ENCODE measurements around the gene IGSF9B. TPM values are rescaled to one million over a fixed set of nuclear protein-coding genes. Genes with fewer than 3 reads are reported as not detected.

Gene IGSF9B
- total RNA-seq, 1 donor from 2014 or later: 2.0 TPM

DNA sequence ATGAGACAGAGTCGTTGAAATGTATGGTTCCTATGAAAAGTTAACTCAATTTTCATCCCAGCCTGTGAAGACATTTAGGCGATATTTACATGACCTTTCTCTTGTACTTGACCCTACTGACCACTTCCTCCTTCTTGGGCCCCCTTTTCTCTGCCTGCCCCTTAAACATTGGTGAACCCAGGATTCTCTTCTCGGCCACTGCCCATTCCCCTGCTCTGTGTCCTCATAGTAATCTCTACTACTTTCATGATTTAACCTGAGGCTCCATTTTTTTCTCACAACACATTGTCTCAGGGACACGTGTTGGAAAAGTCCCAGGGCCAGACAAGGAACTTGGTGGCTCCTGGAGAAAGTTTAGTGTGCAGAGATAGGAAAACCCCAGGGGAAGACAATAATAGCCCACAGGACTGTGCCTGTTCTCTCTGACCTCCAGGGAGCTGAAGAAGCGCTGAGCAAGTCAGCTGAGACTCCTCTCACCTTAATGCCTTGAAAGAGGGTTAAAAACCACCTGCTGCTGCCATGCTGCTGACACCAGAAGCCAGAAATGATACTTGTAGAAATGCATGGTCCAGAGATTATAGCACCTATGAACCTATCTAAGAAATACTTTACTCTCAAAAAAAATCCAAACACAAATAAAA is 69.0 kb downstream of the IGSF9B start:
- ATAC-seq (ENCODE audit: low read depth) (no peak), DNase-seq (no peak)
- TF ChIP-seq CTCF (IDR thresholded peaks at IDR 0.05): no peak
- CTCF ChIA-PET: no interaction called here
- no peak overlapping the region for H3K4me3 Mint-ChIP-seq
- peaks cover 10% of the 10 kb centered on the region for H3K27me3 Mint-ChIP-seq
- no peaks in the 10 kb centered on the region for H3K4me1 Mint-ChIP-seq
- intact Hi-C loops (cut with micrococcal nuclease): no loop called here
- peaks cover 8% of the 10 kb centered on the region for H3K9me3 Mint-ChIP-seq
- H3K27ac Mint-ChIP-seq: no peak overlapping the region
- H3K36me3 Mint-ChIP-seq (ENCODE audit: low read depth): no peaks in the 10 kb centered on the region
- POLR2A ChIA-PET: no interaction called here

- Mint-ChIP-seq H3K9me3 (peaks cover 11% of the 10 kb centered on the region), H3K4me1 (no peaks in the 10 kb centered on the region), H3K4me3 (no peak overlapping the region), H3K27ac (no peak overlapping the region), H3K36me3 (ENCODE audit: low read depth) (no peaks in the 10 kb centered on the region), H3K27me3 (peaks cover 5% of the 10 kb centered on the region)
- TF ChIP-seq CTCF (IDR thresholded peaks at IDR 0.05): no peak
- ChIA-PET CTCF (no interaction called here), POLR2A (no interaction called here)
- intact Hi-C loops (cut with micrococcal nuclease): no loop called here
- DNase-seq: no peak
- no peak for ATAC-seq (ENCODE audit: low read depth)
Measured at GRCh38 chr11:133886029-133886428, 70.7 kb downstream of the IGSF9B start.

DNA sequence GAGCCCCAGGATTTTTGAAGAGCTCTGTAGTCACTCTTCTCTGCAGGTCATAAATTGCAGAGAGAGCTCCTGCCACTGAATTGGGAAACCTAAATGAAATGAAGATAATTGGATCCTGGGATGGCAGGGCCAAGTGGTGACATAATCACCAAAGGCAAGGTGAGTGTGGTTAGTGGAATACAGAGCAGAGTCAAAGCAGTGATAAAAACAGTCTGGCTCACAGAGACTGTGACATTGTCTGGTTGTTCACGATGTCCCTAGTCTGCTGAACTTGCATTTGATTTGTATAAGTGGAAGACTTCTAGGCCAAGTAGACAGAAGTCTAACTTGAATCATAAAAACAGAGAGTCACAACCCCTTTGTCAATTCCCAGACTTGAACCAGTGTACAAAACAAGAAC is 84.6 kb downstream of the IGSF9B start:
- no peaks in the 10 kb centered on the region for H3K36me3 Mint-ChIP-seq (ENCODE audit: low read depth)
- no peak overlapping the region for H3K4me3 Mint-ChIP-seq
- ChIA-PET CTCF (no interaction called here), POLR2A (no interaction called here)
- H3K4me1 Mint-ChIP-seq: no peaks in the 10 kb centered on the region
- H3K27ac Mint-ChIP-seq: no peak overlapping the region
- no peaks in the 10 kb centered on the region for H3K9me3 Mint-ChIP-seq
- no peak for DNase-seq
- no peaks in the 10 kb centered on the region for H3K27me3 Mint-ChIP-seq
- ATAC-seq (ENCODE audit: low read depth): no peak
- TF ChIP-seq CTCF (IDR thresholded peaks at IDR 0.05): no peak
- intact Hi-C loops (cut with micrococcal nuclease): no loop called here

DNA sequence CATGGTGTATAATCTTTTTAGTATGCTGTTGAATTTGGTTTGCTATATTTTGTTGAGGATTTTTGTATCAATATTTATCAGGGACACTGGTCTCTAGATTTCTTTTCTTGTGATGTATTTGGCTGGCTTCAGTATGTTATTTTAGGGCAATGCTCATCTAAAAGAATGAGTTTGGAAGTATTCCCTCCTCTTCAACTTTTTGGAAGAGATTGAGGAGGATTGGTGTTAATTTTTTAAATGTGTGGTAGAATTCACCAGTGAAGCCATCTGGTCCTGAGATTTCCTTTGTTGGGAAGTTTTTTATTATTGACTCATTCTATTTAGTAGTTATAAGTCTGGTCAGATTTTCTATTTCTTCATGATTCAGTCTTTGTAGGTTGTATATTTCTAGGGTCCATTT is 89.3 kb downstream of the IGSF9B start:
- Mint-ChIP-seq H3K36me3 (ENCODE audit: low read depth) (no peaks in the 10 kb centered on the region), H3K27ac (no peak overlapping the region), H3K9me3 (no peaks in the 10 kb centered on the region), H3K4me3 (no peak overlapping the region), H3K4me1 (no peaks in the 10 kb centered on the region), H3K27me3 (peaks cover 1% of the 10 kb centered on the region)
- no peak for TF ChIP-seq CTCF (IDR thresholded peaks at IDR 0.05)
- DNase-seq (no peak), ATAC-seq (ENCODE audit: low read depth) (no peak)
- ChIA-PET CTCF (no interaction called here), POLR2A (no interaction called here)
- intact Hi-C loops (cut with micrococcal nuclease): no loop called here

GRCh38 chr11:133865466-133865865 is 91.3 kb downstream of the IGSF9B start:
- DNase-seq (no peak), ATAC-seq (ENCODE audit: low read depth) (no peak)
- Mint-ChIP-seq H3K27me3 (peaks cover 1% of the 10 kb centered on the region), H3K4me3 (no peak overlapping the region), H3K27ac (no peak overlapping the region), H3K36me3 (ENCODE audit: low read depth) (no peaks in the 10 kb centered on the region), H3K9me3 (no peaks in the 10 kb centered on the region), H3K4me1 (no peaks in the 10 kb centered on the region)
- POLR2A ChIA-PET: no interaction called here
- CTCF ChIA-PET: no interaction called here
- TF ChIP-seq CTCF (IDR thresholded peaks at IDR 0.05): no peak
- intact Hi-C loops (cut with micrococcal nuclease): no loop called here
